Islet of Langerhans (tissue), 1 donor: Measurements from ENCODE around the gene RXFP1.
A peak's percentile ranks its signal among the peaks of the same experiment; 100 is the strongest.

ENCODE experiments used
- FAIRE-seq: peaks from one replicate; lab custom pipeline; 2011; peaks lifted over from hg19 to GRCh38; lab: Jason Lieb, UNC

Gene RXFP1

DNA sequence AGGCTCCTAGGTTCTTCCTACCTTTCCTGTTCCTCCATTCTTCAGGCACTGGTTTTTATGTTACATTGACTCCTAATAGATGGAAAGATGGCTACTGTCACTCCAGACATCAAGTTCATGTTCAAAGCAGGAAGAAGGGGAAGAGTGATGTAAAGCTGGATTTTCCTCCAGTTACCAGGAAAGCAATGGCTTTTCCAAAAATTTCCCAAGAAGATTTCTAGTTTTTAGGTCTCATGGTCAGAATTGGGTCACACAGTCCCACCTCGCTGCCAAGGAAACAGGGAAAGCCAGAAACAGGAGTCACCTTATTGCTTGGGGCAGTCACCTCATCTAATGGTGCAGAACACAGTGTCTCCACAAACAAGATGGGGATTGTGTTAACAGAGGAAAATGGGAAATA, 21.5 kb downstream of the RXFP1 start:
- no peak for FAIRE-seq

DNA sequence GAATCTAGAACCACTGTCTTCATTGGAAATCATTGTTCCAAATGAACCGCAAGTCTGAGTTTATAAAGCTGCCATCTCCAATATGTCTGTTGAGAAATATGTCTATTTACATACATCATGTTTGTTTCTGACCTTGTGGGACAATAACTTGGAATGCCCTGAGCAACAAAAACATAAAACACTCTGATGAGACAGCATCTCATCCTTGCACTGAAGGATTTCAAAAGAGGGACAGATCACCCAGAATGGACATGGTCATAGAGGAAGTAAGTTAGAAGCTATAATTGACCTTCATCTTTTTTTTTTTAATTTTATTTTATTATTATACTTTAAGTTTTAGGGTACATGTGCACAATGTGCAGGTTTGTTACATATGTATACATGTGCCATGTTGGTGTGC, 22.5 kb downstream of the RXFP1 start:
- FAIRE-seq, result no peak

GRCh38 chr4:158553364-158553763, 31.7 kb downstream of the RXFP1 start:
- FAIRE-seq, result no peak

- FAIRE-seq, result no peak
Measured at GRCh38 chr4:158560284-158560683, 38.6 kb downstream of the RXFP1 start.

- FAIRE-seq, result no peak
Measured at GRCh38 chr4:158566860-158567259, 45.2 kb downstream of the RXFP1 start.

GRCh38 chr4:158571736-158572135, 50.1 kb downstream of the RXFP1 start:
- FAIRE-seq, result no peak

GRCh38 chr4:158572608-158573007, 50.9 kb downstream of the RXFP1 start:
- FAIRE-seq, result no peak

GRCh38 chr4:158578476-158578875, 56.8 kb downstream of the RXFP1 start:
- FAIRE-seq, result no peak

GRCh38 chr4:158580064-158580463, 58.4 kb downstream of the RXFP1 start:
- FAIRE-seq, result no peak

- no peak for FAIRE-seq
Measured at GRCh38 chr4:158581161-158581560, 59.5 kb downstream of the RXFP1 start.

- FAIRE-seq, result no peak
Measured at GRCh38 chr4:158586881-158587280, 65.2 kb downstream of the RXFP1 start.

DNA sequence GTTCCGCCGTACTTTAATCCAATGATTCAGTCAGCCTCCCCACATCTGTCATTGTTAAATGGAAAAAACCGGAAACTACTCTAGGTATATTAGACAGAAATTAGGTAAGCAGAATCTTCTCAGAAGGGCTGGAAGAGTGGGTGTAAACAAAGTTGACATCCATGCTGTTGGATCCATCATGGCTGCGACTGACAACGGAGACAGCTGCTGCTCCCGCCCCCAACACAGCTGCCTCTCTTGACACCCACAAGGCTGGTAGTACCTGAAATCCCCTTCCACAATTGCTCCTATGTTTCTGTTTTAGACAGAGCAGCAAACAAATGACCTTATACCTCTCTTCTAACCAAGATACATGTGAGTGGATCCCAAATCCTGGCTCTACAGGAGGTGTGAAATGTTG, 66.6 kb downstream of the RXFP1 start:
- no peak for FAIRE-seq

GRCh38 chr4:158588777-158589176, 67.1 kb downstream of the RXFP1 start:
- FAIRE-seq, result no peak

DNA sequence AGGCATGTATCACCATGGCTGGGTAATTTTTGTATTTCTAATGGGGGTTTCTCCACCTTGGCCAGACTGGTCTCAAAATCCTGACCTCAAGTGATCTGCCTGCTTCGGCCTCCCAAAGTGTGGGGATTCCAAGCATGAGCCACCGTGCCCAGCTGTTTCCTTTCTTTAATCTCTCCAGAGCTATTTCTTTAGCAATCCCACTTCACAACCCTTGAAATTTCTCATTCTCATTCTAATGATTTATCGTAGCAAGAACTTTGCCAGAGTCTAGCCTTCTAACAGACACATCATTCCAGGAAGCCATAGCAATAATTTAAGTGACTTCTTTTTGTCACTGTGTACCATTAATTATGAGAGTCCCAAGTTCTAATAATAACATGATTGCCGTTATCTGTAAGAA, 68.6 kb downstream of the RXFP1 start:
- no peak for FAIRE-seq

GRCh38 chr4:158590824-158591223, 69.1 kb downstream of the RXFP1 start:
- no peak for FAIRE-seq

DNA sequence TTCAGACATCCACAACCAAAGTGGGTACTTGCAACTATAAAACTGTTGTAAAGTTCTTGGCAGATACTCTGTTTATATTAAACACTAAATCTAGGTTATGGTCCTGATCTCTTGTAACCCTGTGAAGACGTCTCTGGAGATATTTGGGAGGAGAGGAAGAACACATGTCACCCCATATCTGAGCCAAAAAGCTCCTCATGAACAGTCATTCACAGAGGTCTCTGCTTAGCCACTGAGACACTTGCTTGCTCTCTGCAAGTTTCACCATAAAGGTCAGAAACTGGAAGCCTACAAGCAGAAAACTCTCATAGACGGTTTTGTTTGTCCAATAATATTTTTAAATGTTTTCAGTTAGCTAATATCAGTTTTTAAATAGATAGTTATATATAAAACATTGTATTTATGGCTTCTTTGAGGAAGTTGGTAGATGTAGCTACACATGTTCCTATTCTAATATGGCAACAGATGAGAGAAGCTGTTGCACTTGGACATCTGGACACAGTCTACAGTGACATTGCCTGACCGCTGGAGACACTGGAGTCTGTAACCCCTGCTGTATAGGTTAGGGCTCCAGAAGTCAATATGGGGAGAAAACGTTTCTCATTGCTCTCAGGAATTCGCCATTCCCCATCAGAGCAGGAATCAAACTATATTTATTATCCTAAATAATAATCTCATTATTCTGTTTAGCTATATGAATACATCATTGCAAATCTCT, 76.4 kb downstream of the RXFP1 start:
- FAIRE-seq, result no peak

- no peak for FAIRE-seq
Measured at GRCh38 chr4:158599150-158599549, 77.5 kb downstream of the RXFP1 start.

- no peak for FAIRE-seq
Measured at GRCh38 chr4:158599765-158600498, 78.2 kb downstream of the RXFP1 start.

- FAIRE-seq, result peak; percentile 5
Measured at GRCh38 chr4:158604369-158604768, 82.7 kb downstream of the RXFP1 start.

DNA sequence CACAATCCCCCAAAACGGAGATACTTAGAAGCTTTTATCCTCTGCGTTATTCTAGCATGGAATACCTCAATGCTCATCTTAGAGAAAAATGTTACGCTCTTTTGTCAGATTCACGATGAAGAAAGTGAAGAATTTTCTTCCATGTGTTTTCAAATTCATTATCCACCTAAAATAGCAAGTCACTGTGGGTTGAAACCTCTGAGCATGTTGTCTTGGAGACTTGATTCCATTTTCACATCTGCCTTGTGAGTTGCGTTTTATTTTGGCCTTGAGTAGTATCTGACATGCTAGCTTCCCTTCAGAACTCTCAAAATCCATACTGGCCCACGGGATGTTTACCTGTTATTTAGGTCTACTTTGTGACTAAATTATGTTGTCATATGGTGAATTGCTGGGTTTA, 83.7 kb downstream of the RXFP1 start:
- no peak for FAIRE-seq

GRCh38 chr4:158606969-158607368, 85.3 kb downstream of the RXFP1 start:
- FAIRE-seq, result no peak

- FAIRE-seq, result no peak
Measured at GRCh38 chr4:158609116-158609515, 87.4 kb downstream of the RXFP1 start.

- no peak for FAIRE-seq
Measured at GRCh38 chr4:158610790-158611189, 89.1 kb downstream of the RXFP1 start.

DNA sequence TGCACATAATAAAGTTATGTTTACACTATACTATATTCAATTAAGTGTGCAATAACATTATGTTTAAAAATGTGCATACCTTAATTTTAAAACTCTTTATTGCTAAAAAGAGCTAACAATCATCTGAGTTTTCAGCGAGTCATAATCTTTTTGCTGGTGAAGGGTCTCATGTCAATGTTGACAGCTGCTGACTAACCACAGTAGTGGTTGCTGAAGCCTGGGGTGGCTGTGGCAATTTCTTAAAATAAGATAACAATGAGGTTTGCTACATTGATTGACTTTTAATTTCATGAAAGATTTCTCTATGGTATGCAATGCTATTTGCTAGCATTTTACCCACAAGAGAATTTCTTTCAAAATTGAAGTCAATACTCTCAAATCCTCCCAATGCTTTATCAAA, 91.4 kb downstream of the RXFP1 start:
- no peak for FAIRE-seq
